ENCODE measurements around the gene TCTN3. TPM values are rescaled to one million over a fixed set of nuclear protein-coding genes. Genes with fewer than 3 reads are reported as not detected.

The TCTN3 gene
- 65.6 and 66.6 TPM in 2 replicates for total RNA-seq

DNA sequence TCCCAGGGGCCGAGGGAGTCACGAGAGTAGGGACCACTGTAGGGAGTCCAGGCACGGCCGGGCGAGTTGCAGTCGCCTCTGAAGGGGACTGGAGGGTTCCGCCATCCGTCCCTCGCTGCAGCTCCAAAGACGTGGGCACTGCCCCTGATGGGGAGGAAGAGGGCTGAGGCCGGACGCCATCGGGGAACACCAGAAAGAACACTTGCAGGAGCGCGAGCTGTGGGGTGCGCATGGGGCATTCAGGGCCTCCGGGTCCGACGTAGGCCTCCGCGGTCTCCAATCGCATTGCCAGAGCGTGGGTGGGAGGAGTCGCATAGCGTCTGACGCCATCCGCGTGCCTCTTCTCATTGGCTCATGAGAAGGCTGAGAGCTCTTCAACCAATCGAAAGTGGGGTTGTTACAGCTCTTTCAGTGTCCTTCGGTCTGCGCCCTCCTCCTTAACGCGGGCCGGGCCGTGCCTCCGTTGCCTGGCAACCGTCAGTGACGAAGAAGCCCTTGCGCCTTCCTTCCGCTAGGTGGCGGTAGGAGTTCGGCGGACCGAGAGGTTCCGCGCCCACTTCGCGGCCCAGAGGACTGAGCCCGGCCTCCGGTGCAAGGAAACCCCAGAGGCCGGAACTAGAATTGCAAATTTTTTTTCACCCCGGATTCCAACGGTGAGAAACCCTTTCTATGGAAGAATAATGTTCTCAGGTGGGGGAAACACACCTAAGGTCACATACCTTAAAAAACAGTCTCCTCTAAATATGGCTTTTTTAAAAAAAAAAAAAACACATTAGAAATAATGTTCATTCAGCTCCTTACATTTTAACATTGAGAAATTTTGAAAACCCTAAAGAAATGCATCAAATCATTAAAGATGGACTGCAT is at the start of gene TCTN3:
Gene TCTN3, minus strand, starts transcription at position 260 of the 867 bp plus-strand sequence. Its CDS starts 28 bp downstream, at position 232.

DNA sequence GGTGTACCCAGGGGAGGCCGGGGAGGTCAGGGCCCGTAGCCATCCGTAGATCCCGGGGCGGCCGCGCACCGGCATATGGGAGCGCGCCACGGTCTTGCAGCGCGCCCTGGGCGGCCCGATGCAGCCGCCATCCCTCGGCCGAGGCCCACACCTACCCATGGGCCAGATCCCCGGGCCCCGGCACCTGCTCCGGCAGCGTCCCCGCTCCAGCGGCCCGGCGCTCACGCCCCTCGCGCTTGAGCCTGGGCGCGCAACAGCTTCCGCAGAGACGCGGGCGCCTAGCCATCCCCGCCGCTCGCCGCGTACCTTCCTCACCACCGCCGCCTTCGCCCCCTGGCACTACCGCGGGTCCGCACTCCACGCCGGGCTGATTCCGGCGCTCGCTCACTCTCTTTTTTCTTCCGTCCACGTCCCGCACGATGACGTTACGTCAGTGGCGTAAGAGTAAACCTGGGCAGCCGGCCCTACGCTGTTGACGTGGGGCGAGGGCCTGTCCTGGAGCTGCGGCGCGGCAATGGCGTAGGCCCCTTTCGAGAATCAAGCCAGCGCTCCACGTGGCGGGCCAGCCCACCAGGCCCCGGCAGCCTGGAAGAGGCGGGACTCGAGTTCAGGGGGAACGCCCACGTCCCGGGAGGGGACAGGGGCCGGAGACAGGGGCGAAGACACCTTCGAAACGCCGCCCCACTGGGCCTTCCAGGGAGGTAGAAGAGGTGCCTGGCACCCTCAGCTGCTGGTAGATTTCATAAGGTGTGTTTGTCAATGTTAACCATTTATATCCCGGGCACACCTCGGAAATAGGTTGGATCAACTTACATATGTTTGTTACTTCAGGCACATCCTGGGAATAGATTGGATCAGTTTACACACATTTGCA is 37.2 kb downstream of the TCTN3 start, which contains the start of gene ALDH18A1:
Gene ALDH18A1, minus strand, starts transcription at position 421 of the 874 bp plus-strand sequence. CDS start 3,334 bp downstream, outside the sequence.

Other genes starting within 250 kb of the TCTN3 start
- 1.6 and 5.1 TPM in 2 replicates for gene SORBS1, start 132.6 kb downstream of the TCTN3 start, total RNA-seq
- 183 and 185 TPM in 2 replicates for gene ALDH18A1, start 37.2 kb downstream of the TCTN3 start, total RNA-seq
- 0.92 and 2.7 TPM in 2 replicates for gene ENTPD1, start 62.2 kb upstream of the TCTN3 start, total RNA-seq
- gene CC2D2B, start 214.0 kb upstream of the TCTN3 start, total RNA-seq, result 0.07 and 0.17 TPM in 2 replicates

All from smooth muscle cell of the pulmonary artery (primary cell).